SHP77 (cell line): ENCODE results near the gene RNASE13.

ENCODE experiments used
- DNase-seq, 2 experiments: peaks; one replicate each; lab custom pipeline; 2025; lab: John Stamatoyannopoulos, UW

RNASE13 gene

GRCh38 chr14:21034707-21035106 lies at the start of gene RNASE13:
Gene RNASE13 (minus strand): TSS chr14:21034807. CDS start chr14:21034288, 519 bp downstream.
- DNase-seq, result no peak

- no peak for DNase-seq
Observed at GRCh38 chr14:21084396-21084795, 49.8 kb upstream of the RNASE13 start.

GRCh38 chr14:21083565-21084325 lies 49.1 kb upstream of the RNASE13 start:
- no peak for DNase-seq

GRCh38 chr14:21081521-21082142 lies 47.0 kb upstream of the RNASE13 start:
- no peak for DNase-seq

- no peak for DNase-seq
Observed at GRCh38 chr14:21078726-21079125, 44.1 kb upstream of the RNASE13 start.

- DNase-seq, result no peak
Observed at GRCh38 chr14:21078287-21078686, 43.7 kb upstream of the RNASE13 start.

- no peak for DNase-seq
Observed at GRCh38 chr14:21077672-21078071, 43.1 kb upstream of the RNASE13 start.

GRCh38 chr14:21075719-21076437 lies 41.3 kb upstream of the RNASE13 start:
- DNase-seq, result no peak

- DNase-seq, result no peak
Observed at GRCh38 chr14:21074398-21075272, 40.0 kb upstream of the RNASE13 start.

GRCh38 chr14:21073921-21074320 lies 39.3 kb upstream of the RNASE13 start:
- no peak for DNase-seq

- DNase-seq, result no peak
Observed at GRCh38 chr14:21072781-21073339, 38.3 kb upstream of the RNASE13 start.

- DNase-seq, result no peak
Observed at GRCh38 chr14:21072031-21072473, 37.4 kb upstream of the RNASE13 start.

- peak; percentile 93 to 94 for DNase-seq
Observed at GRCh38 chr14:21071225-21072030, 36.8 kb upstream of the RNASE13 start.

- DNase-seq, result no peak
Observed at GRCh38 chr14:21070610-21071224, 36.1 kb upstream of the RNASE13 start.

- DNase-seq, result peak; percentile 39 to 57
Observed at GRCh38 chr14:21070083-21070609, 35.5 kb upstream of the RNASE13 start, which contains the start of gene ARHGEF40. Gene ARHGEF40 (plus strand): TSS chr14:21070304. CDS start chr14:21070397, 93 bp downstream.

GRCh38 chr14:21069388-21070082 lies 34.9 kb upstream of the RNASE13 start:
- DNase-seq, result peak; percentile 41 to 57

- DNase-seq, result peak; percentile 82 to 87
Observed at GRCh38 chr14:21068521-21069387, 34.1 kb upstream of the RNASE13 start.

- DNase-seq, result peak in 1 of 2 experiments; percentile 62
Observed at GRCh38 chr14:21066882-21067502, 32.4 kb upstream of the RNASE13 start.
